Activated B cell treated with CpG ODN at 0.5 μM for 24 hours (primary cell): ENCODE measurements around the gene UCMA. TPM values are rescaled to one million over a fixed set of nuclear protein-coding genes. Genes with fewer than 3 reads are reported as not detected.

Experiments used
- ATAC-seq: fragments of 200-7000 bp; cut with Tn5 transposase; one replicate; pipeline ENCODE4 v1.10.0; 2021; ENCODE audit warnings: low read depth, mild to moderate bottlenecking, moderate library complexity
- CTCF ChIA-PET: fragments of 350-600 bp; sonication (Branson Sonifier 250); formaldehyde crosslinking; loops from one replicate; lab custom pipeline; 2021; ENCODE audit warnings: antibody characterized with exemption; lab: Charles Lee
- POLR2A ChIA-PET: fragments of 350-600 bp; sonication (Branson Sonifier 250); formaldehyde crosslinking; loops from one replicate; lab custom pipeline; 2021; ENCODE audit warnings: antibody characterized with exemption; lab: Charles Lee
- DNase-seq: peaks from one replicate; pipeline ENCODE4 v3.0.0; 2022
- H3K27ac Mint-ChIP-seq: one replicate; pipeline ENCODE4 v1.8.0; 2020; ENCODE audit warnings: mixed read lengths
- H3K27me3 Mint-ChIP-seq: one replicate; pipeline ENCODE4 v1.8.0; 2021; ENCODE audit warnings: mixed read lengths
- H3K36me3 Mint-ChIP-seq: one replicate; pipeline ENCODE4 v1.8.0; 2021; ENCODE audit warnings: low read depth, mixed read lengths
- H3K4me1 Mint-ChIP-seq: one replicate; pipeline ENCODE4 v1.8.0; 2021; ENCODE audit warnings: mixed read lengths
- H3K4me3 Mint-ChIP-seq: one replicate; pipeline ENCODE4 v1.8.0; 2020; ENCODE audit warnings: mild to moderate bottlenecking, mixed read lengths
- H3K9me3 Mint-ChIP-seq: one replicate; pipeline ENCODE4 v1.8.0; 2020; ENCODE audit warnings: mixed read lengths
- CTCF ChIP-seq: fragments of 200-600 bp; IDR thresholded peaks from one replicate; pipeline ENCODE4 v1.8.0; 2022; ENCODE audit warnings: antibody characterized with exemption, mild to moderate bottlenecking
- intact Hi-C: fragments of 100-400 bp; cut with micrococcal nuclease; formaldehyde crosslinking; loops from one replicate; pipeline ENCODE4 v1.15.1; 2024
- total RNA-seq: library from RNA; stranded (reverse); gene quantifications from 2 replicates; pipeline ENCODE4 v1.2.3, GENCODE V29; 2022

The UCMA gene
- total RNA-seq, 1 donor from 2014 or later, result not detected

DNA sequence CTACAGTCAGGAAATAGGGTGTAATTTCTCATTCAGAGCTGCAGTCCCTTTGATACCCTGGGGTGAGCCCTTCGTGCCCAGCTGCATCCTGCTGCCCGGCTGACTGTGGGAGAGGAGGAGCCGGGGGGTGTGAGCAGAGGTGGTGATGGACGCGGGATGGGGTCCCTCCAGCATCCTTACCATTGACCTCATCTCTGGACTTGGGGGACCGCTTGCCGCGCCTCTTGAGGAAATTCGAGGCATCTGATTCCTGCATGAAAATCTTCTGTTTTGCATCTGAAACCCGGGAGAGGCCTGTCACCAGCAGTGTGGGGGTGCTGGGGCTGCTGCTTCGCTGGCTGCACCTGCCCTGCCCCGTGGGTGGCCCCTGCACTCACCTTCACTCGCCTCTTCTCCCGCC lies 816 bp downstream of the UCMA start:
- Mint-ChIP-seq H3K4me3 (no peak overlapping the region), H3K4me1 (no peaks in the 10 kb centered on the region), H3K27me3 (peaks cover 2% of the 10 kb centered on the region), H3K27ac (no peak overlapping the region), H3K9me3 (no peaks in the 10 kb centered on the region), H3K36me3 (no peaks in the 10 kb centered on the region)
- no peak for ATAC-seq
- POLR2A ChIA-PET, result no interaction called here
- TF ChIP-seq CTCF, result no peak
- intact Hi-C loops, result no loop called here
- CTCF ChIA-PET, result no interaction called here
- no peak for DNase-seq

GRCh38 chr10:13231808-13232207 lies 2.4 kb downstream of the UCMA start:
- Mint-ChIP-seq H3K27ac (no peak overlapping the region), H3K36me3 (no peaks in the 10 kb centered on the region), H3K4me3 (no peak overlapping the region), H3K4me1 (no peaks in the 10 kb centered on the region), H3K27me3 (peaks cover 2% of the 10 kb centered on the region), H3K9me3 (no peaks in the 10 kb centered on the region)
- DNase-seq (no peak), ATAC-seq (no peak)
- intact Hi-C loops, result no loop called here
- ChIA-PET POLR2A (no interaction called here), CTCF (no interaction called here)
- no peak for TF ChIP-seq CTCF

GRCh38 chr10:13231190-13231589 lies 3.0 kb downstream of the UCMA start:
- intact Hi-C loops, result no loop called here
- H3K4me1 Mint-ChIP-seq, result no peaks in the 10 kb centered on the region
- H3K36me3 Mint-ChIP-seq, result no peaks in the 10 kb centered on the region
- ATAC-seq (no peak), DNase-seq (no peak)
- no peak for TF ChIP-seq CTCF
- H3K4me3 Mint-ChIP-seq, result no peak overlapping the region
- ChIA-PET POLR2A (no interaction called here), CTCF (no interaction called here)
- H3K27me3 Mint-ChIP-seq, result no peaks in the 10 kb centered on the region
- no peak overlapping the region for H3K27ac Mint-ChIP-seq
- no peaks in the 10 kb centered on the region for H3K9me3 Mint-ChIP-seq

GRCh38 chr10:13227031-13227430 lies 7.1 kb downstream of the UCMA start:
- intact Hi-C loops, result no loop called here
- Mint-ChIP-seq H3K27me3 (no peaks in the 10 kb centered on the region), H3K36me3 (no peaks in the 10 kb centered on the region), H3K4me3 (no peak overlapping the region), H3K9me3 (no peaks in the 10 kb centered on the region), H3K4me1 (no peaks in the 10 kb centered on the region), H3K27ac (no peak overlapping the region)
- TF ChIP-seq CTCF, result no peak
- no peak for ATAC-seq
- no peak for DNase-seq
- CTCF ChIA-PET, result no interaction called here
- POLR2A ChIA-PET, result no interaction called here

DNA sequence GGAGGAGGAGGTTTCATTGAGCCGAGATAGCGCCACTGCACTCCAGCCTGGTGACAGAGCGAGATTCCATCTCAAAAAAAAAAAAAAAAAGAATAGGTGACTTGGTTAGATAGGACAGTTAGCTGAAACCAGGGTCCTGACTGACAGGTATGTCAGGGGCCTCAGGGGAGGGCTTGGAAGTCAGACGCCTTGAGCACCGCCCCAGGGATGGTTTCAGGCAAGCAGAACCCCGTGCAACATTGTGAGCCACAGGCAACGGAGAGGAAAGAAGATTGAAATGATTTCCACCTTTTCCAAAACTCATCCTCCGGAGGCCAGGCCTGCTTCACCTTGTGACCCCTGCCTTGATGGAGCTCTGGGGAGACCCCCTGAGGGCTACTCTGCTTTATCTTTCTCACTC lies 8.6 kb downstream of the UCMA start:
- ATAC-seq (no peak), DNase-seq (no peak)
- no peaks in the 10 kb centered on the region for H3K9me3 Mint-ChIP-seq
- H3K36me3 Mint-ChIP-seq, result no peaks in the 10 kb centered on the region
- ChIA-PET CTCF (no interaction called here), POLR2A (no interaction called here)
- no peak overlapping the region for H3K27ac Mint-ChIP-seq
- no peaks in the 10 kb centered on the region for H3K27me3 Mint-ChIP-seq
- no peak for TF ChIP-seq CTCF
- H3K4me1 Mint-ChIP-seq, result no peaks in the 10 kb centered on the region
- intact Hi-C loops, result no loop called here
- no peak overlapping the region for H3K4me3 Mint-ChIP-seq
